Endothelial cell of umbilical vein (primary cell): ENCODE data around the gene FBXW11.

Source experiments
- POLR2A ChIP-seq: IDR thresholded peaks from 2 replicates; pipeline ENCODE4 v1.6.1; 2012; ENCODE audit warnings: low read depth, mild to moderate bottlenecking, control low read depth, low read length
- TF ChIP-seq, protein P1 (sequence below), 2 donors: IDR thresholded peaks; 1 replicate in 1 of 2; 2 replicates in 1 of 2; pipeline ENCODE4 v1.5.1; 2011; ENCODE audit warnings: low read length in 2 of 2, mild to moderate bottlenecking in 2 of 2, moderate library complexity in 2 of 2, control low read depth in 1 of 2, inconsistent platforms in 1 of 2, low read depth in 1 of 2; ENCODE audit not compliant: insufficient read depth in 1 of 2; ENCODE audit errors: extremely low read depth in 1 of 2

DNA sequence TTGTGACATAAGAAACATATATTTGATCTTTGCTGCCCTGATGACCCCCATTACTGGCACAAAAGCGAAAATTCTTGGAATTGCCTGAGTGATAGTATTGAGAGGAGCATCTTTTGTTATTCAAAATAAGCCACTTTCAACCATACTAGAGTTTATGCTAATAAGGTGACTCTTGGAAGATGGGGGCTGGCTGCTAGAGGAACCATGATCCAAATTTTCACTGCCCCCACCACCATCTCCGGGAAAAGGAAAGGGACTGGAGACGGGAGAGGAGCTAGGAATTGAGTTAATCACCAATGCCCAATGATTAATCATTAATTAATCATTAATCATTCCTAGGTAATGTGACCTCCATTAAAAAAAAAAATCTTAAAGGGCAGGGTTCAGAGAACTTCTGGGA, 25.6 kb downstream of the FBXW11 start:
- TF ChIP-seq, protein P1, sequence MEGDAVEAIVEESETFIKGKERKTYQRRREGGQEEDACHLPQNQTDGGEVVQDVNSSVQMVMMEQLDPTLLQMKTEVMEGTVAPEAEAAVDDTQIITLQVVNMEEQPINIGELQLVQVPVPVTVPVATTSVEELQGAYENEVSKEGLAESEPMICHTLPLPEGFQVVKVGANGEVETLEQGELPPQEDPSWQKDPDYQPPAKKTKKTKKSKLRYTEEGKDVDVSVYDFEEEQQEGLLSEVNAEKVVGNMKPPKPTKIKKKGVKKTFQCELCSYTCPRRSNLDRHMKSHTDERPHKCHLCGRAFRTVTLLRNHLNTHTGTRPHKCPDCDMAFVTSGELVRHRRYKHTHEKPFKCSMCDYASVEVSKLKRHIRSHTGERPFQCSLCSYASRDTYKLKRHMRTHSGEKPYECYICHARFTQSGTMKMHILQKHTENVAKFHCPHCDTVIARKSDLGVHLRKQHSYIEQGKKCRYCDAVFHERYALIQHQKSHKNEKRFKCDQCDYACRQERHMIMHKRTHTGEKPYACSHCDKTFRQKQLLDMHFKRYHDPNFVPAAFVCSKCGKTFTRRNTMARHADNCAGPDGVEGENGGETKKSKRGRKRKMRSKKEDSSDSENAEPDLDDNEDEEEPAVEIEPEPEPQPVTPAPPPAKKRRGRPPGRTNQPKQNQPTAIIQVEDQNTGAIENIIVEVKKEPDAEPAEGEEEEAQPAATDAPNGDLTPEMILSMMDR (IDR thresholded peaks at IDR 0.05; ENCODE audit: extremely low read depth in 1 of 2, insufficient read depth in 1 of 2, low read depth in 1 of 2, low read length in 2 of 2), result no peak
- TF ChIP-seq POLR2A, result no peak
